Loucy (cell line): ENCODE results near the gene ZNF853.

ENCODE experiments used
- CTCF ChIP-seq: fragments of 200-600 bp; sonication (generic); conservative IDR thresholded peaks from 2 replicates; pipeline ENCODE4 v1.5.1; 2014; ENCODE audit warnings: mild to moderate bottlenecking, antibody characterized with exemption, low read length
- EZH2phosphoT487 ChIP-seq: fragments of 200-600 bp; IDR thresholded peaks from 2 replicates; pipeline ENCODE4 v1.6.1; 2018; ENCODE audit warnings: antibody characterized with exemption, mild to moderate bottlenecking, moderate library complexity, borderline replicate concordance

- no peak for TF ChIP-seq CTCF
- TF ChIP-seq EZH2phosphoT487: no peak
These were observed 37.0 kb upstream of the ZNF853 start for GRCh38 chr7:6578114-6579084.
